Medulla oblongata (tissue), 1 donor: ENCODE measurements around the gene TLR7.
A peak's percentile ranks its signal among the peaks of the same experiment; 100 is the strongest.

Experiments
- DNase-seq: peaks from one replicate; pipeline ENCODE4 v3.0.0-alpha.2; 2015; ENCODE audit errors: extremely low spot score

The TLR7 gene

DNA sequence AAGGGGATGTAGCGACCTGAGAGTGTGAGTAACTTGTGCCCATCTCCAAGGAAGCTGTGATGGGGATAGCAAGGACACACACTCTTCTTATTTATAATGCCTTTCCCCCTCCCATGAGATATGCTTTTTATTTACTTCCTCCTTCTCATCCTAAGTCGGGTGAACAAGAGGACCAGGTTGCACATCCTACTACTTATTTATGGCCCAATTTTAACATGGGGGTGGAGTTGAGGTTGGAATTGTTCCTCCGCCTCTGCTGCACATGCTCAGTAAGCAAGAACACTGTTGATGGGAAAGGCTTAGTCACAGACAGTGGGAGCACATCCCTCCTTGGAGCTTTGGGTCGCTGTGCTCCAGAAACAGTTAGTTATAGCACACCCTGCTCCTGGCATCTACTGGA is 24.3 kb downstream of the TLR7 start:
- DNase-seq = no peak

DNA sequence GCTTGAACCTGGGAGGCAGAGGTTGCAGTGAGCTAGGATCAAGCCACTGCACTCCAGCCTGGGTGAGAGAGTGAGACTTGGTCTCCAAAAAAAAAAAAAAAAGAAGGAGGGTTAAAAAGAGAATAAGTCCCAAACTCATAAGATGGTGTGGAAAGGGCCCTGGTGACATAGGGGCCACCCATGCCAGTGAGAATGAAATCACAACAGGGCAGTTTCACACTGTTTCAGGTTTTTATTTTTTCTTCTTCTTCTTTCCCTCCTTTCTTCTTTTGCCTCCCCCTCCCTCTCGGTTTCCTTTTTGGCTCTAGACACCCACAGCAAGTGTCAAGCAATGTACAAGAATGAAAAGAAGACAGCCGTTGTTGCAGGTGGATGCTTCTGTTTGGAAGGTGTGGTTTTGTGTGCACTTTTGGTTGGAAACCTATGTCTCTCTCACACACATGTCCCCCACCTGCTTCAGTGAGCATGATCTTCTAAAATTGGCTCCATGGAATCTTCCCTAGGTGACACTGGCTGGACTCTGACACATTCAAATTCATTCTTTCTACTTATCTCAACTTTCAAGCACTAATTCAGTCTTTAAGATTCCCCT is 25.1 kb downstream of the TLR7 start:
- no peak for DNase-seq

DNA sequence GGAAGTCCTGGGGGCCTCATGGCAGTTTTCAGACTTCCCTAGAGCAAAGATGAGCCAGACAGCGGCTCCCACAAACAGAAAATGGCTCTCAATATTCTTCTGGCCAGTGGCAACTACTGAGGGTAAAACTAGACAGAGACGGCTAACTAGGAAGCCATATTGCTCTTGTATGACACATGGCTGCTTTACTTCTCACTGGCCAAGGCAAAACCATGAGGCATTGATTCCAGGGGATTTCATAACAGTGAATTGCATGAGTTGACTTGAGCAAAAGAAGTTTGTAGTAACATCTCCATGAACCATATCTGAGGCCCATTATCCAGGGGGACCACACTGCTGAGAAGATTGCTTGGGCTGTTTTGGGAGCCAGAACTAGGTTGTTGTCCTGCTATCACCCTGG is 25.8 kb downstream of the TLR7 start:
- DNase-seq = no peak

DNA sequence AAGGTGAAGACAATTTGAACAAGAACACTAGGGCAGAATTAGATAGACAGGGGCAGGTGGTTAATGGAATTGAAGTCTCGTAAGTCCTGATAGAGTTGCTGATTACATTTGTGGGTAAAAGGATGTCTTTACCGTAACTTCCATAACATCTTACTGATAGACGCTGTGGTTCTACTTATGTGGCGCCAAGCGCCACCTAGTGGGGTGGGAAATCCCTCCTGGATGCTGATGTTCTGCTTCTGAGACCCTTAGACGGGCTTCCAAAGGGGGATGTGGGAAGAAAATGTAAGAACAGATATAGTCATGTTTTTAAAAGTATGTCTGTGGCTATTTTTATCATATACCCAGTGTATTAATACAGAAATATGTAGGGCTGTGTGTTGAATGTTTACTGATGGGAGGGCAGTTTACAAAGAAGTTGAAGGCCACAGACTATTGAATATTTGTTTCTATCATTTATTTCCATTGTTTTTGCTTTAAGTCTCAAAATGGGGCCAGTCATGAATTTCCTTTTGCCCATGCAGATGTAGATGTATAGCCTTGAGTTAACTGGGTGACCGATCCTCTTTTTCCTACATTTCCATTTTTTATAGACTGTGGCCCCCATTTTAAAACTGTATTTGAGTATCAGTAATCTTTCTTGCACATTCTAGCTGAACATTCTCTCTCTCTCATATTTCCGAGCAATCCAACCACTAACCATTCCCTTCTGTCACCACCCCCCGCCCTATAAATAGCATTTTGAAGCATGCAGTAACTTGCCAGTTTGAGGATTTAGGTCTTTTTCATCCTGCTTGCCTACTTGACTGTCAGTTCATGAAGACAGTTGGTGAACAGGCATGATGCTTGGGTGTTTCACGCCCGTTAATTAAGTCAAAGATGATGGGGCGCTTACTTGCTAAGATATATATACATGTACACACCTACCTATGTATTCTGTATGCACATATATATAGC is 27.5 kb downstream of the TLR7 start:
- peak; percentile 50 for DNase-seq

DNA sequence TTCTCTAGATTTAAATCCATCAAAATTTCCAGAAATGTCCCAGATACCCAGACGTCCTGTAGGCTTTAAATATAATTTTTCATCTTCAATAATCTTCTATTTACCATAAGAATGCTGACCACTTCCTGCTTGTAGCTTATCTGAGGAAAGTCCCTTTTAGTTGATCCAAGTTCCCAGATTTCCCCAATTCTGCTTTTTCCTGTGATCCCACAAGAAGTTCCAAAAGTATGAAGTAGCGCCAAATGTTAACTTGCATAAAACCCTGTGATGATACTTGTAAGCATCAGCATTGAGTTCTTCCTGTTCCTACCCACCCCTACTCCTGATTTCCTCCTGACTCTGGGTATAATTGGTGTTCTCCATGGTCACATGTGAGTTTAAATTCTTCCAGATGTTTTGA is 29.0 kb downstream of the TLR7 start:
- DNase-seq = no peak

DNA sequence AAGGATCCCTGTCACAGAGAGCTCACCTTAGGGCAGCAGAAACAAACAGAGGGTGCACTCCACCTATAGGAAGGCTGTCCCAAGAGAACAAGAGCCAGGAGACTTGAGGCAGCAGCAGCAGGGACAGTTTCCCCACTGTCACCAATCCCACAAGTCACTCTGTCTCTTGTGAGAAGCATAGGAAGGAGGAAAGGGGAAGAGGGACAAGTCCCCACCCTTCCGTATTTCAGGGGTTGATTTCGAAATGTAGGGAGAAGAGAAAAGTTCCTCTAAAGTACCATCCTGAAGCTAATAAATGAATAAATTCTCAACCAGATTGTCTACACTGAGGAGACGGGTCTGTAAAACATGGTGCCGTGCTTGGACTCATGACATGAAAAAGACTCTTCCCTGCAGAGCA is 30.1 kb downstream of the TLR7 start:
- DNase-seq = peak; percentile 12

DNA sequence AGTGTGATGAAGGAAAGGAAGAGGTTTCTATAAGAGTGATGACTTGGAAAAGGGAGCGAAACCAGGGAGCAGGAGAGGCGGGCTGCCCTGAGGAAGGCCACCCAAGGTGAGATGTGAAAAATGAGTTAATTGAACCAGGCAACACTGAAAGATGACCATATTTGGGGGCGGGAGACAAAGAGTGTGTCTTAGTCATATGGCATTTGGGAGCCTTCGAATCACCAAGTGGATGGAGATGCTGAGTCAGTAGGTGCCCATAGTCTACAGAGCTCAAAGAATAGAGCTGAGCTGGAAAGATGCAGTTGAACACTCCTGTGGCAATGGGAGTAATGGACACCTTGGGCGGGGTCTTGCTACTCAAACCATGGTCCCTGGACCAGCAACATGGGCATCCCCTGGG is 31.2 kb downstream of the TLR7 start:
- no peak for DNase-seq

DNA sequence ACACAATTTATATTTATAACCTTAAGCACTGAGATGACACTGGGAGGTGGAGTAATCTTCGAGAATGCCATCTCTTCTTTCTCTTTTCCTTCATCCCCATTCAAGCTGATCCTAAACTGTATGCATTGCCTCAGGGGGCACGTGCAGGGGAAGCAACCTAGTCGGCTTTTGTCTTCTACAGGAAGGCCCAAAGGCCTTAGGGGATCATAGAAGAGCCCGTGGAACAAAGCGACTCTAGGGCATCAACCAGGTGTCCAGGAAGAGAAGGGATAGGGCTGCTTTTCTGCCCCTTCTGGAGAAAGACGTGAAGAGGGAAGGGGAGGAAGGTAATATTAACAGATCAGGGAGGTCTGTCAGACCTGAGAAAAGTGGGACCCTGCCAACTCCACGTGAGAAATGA is 32.6 kb downstream of the TLR7 start:
- no peak for DNase-seq

DNA sequence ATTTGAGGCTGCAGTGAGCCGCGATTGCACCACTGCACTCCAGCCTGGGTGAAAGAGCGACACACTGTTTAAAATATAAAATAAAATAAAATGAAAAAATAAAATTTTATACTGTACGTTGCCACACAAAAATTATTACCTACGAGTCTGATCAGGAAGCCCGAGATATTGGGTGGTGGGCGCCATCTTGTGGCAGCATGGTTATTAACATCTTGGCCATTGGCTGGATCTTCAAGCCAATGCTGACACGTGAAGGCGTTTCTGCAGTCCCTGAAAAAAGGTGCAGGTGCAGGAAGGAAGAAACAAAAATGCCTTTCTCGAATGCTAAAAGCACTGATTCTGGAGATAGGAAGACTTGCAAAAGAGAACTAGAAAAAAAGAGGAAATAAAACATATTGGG is 34.6 kb downstream of the TLR7 start:
- peak; percentile 38 for DNase-seq

DNA sequence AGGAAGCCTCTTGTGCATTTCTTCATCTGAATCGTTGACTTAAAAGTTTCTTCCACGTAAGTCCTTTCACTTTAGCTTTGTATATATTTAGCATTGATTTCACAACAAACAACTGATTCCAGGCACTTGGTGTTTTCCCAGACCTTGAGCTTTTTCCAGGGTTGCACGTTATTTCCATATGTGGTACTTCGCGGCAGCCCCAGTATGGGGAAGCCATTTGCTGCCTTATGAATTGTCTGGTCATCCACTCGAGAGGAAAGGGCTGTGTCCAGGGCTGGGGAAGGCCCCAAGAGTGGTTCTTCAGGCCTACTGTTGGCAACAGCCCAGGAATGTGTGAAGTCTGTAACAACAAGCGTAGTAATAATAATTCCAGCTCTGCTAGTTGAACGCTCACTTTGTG is 36.8 kb downstream of the TLR7 start:
- no peak for DNase-seq

DNA sequence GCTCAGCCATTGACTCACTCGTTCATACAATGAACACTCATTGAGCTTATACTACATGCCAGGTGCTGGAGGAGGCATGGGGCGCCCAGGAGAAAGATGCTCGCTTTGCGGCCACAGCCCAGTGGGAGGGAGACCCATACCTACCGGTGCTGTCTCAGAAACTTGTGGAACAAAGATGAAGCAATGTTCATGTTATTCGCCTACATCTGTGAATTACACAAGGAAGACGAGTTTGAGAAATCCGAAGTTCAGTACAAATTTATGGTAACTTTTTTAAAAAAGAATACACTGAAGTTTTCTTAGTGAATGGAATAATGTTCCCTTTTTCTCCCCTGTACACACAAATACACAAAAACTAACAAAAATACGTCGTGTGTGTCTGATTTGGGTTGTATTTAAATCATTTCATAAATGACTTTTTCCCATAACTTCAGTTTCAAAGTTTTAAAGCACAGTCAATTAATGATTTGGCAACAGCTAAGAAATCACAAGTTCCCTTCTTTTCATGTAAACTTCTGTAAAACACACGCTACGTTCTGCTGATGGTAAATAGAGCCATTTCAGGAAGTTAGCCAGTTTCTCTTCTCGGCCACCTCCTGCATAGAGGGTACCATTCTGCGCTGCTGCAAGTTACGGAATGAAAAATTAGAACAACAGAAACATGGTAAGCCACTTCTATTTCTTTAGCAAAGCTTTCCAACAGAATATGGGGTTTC is 39.3 kb downstream of the TLR7 start, which contains the start of gene TLR8:
Gene TLR8 (plus strand): TSS at position 575 of the 716 bp plus-strand sequence. CDS start 87 bp downstream, at position 662.
- DNase-seq = peak; percentile 12

DNA sequence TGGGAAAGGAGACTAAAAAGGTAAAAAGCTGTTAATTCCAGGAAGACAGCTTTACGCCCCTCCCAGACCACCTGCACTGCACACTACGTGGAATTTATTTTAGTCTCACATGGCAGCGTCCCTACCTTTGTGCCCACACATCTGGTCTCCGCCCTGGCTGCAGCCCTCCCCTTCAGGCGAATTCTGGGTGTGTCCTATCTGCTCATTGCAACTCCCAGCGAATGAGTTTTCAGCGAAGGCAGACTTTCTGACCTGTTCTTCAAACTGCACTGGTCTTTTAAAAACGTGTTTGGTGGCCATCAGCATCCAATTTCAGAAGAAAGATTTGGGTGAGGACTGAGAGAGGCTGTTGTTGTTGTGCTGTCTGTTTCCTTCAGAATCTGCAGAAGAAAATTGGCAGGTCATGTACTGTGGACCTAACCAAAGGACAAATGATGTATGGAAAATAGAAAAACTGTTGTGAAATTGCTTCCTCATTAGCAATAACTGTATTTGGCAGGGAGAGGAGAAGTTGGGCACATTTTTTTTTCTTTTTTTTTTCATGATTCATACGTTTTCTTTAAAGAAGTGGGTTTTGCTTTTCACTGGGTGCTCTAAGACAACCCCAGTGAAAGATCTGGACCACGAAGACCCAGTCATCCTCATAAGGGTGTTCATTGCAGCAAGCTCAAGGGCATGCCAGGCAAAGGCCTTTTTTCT is 43.7 kb downstream of the TLR7 start:
- no peak for DNase-seq

DNA sequence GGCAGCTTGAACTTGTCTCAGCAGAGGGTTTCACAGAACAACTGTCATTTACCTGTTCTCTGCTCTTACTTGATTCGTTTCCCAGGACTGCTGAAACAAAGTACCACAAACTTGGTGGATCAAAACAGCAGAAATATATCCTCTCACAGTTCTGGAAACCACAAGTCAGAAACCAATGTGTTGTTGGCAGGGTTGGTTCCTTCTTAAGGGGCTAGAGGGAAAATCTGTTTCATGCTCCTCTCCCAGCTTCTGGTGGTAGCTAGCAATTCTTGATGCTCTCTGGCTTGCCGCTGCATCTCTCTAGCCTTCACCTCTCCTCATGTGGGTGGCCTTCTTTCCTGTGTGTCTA is 44.2 kb downstream of the TLR7 start:
- DNase-seq = no peak

DNA sequence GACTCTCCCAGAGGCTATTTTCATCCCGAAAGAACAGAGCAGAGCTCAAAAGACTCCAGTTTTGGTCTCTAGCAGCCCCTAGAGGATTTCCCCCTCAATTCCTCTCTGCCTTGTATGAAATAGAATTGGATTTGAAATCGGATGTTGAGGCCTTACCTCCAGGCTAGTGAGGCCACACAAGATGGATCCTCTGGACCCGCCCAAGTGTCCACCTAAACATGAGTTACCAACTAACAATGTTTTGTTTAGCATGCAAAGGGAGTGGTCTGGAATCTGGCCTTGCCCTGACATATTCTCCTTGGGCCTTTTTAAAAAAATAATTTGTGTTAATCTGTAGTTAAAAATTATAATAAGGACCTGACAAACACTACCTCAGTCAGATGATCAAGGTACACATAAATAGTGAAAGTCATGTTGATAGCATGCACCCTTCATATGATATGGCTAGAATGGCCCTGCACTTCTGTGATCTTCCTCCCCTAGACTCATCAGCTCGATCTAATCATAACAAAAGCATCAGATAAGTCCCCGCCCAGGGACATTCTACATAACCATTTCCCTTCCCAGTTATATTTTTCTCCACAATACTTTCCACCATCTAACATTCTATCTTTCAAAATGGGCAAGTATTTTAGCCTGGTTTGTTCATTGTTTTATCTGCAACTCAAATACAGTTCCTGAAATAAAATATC is 46.1 kb downstream of the TLR7 start:
- DNase-seq = no peak

DNA sequence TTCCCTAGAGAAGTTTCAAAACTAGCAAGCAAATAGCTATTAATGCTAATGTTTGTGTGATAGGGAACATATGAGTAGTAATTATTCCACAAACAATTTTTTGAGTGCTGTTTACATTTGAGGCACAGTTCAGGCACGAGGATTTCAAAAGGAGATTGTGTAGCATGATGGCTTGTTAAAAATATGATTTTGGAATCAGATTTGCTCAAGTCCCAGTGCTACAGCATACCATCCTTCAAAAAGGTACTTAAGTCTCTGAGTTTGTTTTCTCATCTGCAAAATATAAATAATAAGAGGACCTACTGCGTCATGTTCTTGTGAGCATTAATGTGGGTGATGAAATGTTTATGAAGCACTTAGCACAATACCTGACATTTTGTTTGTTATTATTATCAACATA is 50.9 kb downstream of the TLR7 start:
- no peak for DNase-seq

DNA sequence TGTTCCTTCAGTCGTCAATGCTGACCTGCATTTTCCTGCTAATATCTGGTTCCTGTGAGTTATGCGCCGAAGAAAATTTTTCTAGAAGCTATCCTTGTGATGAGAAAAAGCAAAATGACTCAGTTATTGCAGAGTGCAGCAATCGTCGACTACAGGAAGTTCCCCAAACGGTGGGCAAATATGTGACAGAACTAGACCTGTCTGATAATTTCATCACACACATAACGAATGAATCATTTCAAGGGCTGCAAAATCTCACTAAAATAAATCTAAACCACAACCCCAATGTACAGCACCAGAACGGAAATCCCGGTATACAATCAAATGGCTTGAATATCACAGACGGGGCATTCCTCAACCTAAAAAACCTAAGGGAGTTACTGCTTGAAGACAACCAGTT is 52.2 kb downstream of the TLR7 start:
- DNase-seq = no peak

DNA sequence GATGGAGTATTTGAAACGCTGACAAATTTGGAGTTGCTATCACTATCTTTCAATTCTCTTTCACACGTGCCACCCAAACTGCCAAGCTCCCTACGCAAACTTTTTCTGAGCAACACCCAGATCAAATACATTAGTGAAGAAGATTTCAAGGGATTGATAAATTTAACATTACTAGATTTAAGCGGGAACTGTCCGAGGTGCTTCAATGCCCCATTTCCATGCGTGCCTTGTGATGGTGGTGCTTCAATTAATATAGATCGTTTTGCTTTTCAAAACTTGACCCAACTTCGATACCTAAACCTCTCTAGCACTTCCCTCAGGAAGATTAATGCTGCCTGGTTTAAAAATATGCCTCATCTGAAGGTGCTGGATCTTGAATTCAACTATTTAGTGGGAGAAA is 52.7 kb downstream of the TLR7 start:
- DNase-seq = no peak

DNA sequence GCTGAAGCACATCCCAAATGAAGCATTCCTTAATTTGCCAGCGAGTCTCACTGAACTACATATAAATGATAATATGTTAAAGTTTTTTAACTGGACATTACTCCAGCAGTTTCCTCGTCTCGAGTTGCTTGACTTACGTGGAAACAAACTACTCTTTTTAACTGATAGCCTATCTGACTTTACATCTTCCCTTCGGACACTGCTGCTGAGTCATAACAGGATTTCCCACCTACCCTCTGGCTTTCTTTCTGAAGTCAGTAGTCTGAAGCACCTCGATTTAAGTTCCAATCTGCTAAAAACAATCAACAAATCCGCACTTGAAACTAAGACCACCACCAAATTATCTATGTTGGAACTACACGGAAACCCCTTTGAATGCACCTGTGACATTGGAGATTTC is 54.1 kb downstream of the TLR7 start:
- DNase-seq = no peak

DNA sequence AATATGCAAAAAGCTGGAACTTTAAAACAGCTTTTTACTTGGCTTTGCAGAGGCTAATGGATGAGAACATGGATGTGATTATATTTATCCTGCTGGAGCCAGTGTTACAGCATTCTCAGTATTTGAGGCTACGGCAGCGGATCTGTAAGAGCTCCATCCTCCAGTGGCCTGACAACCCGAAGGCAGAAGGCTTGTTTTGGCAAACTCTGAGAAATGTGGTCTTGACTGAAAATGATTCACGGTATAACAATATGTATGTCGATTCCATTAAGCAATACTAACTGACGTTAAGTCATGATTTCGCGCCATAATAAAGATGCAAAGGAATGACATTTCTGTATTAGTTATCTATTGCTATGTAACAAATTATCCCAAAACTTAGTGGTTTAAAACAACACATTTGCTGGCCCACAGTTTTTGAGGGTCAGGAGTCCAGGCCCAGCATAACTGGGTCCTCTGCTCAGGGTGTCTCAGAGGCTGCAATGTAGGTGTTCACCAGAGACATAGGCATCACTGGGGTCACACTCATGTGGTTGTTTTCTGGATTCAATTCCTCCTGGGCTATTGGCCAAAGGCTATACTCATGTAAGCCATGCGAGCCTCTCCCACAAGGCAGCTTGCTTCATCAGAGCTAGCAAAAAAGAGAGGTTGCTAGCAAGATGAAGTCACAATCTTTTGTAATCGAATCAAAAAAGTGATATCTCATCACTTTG is 55.2 kb downstream of the TLR7 start:
- no peak for DNase-seq

DNA sequence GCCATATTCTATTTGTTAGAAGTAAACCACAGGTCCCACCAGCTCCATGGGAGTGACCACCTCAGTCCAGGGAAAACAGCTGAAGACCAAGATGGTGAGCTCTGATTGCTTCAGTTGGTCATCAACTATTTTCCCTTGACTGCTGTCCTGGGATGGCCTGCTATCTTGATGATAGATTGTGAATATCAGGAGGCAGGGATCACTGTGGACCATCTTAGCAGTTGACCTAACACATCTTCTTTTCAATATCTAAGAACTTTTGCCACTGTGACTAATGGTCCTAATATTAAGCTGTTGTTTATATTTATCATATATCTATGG is 55.7 kb downstream of the TLR7 start:
- no peak for DNase-seq

DNA sequence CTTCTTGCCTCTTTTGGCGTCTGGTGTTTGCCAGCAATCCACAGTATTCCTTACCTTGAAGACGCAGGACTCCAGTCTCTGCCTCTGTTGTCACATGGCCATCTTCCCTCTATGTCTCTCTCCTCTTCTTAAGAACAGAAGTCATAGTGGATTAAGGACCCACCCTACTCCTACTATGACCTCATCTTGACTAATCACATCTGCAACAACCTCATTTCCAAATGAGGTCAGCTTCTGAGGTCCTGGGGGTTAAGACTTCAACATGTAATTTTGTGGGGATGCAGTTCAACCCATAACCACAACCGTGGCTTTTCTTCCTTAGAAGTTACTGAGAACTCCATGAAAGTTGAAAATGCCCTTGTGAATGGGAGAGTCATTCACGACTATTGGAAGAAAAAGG is 62.8 kb downstream of the TLR7 start:
- DNase-seq = no peak
